RWPE1 (cell line): ENCODE data around the gene CCDC136.

Source experiments
- CTCF ChIA-PET: fragments of 350-600 bp; sonication (Branson Sonifier 250); formaldehyde crosslinking; extraction: SDS; loops from one replicate; lab custom pipeline; 2021; lab: Yijun Ruan, JAX
- POLR2A ChIA-PET: fragments of 400-600 bp; formaldehyde crosslinking; extraction: SDS; loops from one replicate; lab custom pipeline; 2020; ENCODE audit warnings: antibody characterized with exemption; ENCODE audit not compliant: low non-redundant PET; lab: Yijun Ruan, JAX
- DNase-seq: peaks from one replicate; pipeline ENCODE4 v3.0.0; 2012; ENCODE audit warnings: low spot score
- H3K27ac ChIP-seq: fragments of 450-650 bp; 2 replicates; pipeline ENCODE4 v1.5.1; 2017
- CTCF ChIP-seq: fragments of 450-650 bp; conservative IDR thresholded peaks from 2 replicates; pipeline ENCODE4 v1.5.1; 2017; ENCODE audit warnings: low read depth, mild to moderate bottlenecking

Gene CCDC136

GRCh38 chr7:128829391-128830166, 37.8 kb downstream of the CCDC136 start:
- no peak overlapping the region for H3K27ac ChIP-seq
- ChIA-PET POLR2A (no interaction called here), CTCF (interaction anchor here (0.8 kb wide), 1 partner anchor 483 kb away, joined by 5 read pairs; no protein-coding TSS in a partner anchor)
- no peak for DNase-seq
- TF ChIP-seq CTCF = no peak

- no peak for DNase-seq
- TF ChIP-seq CTCF = no peak
- H3K27ac ChIP-seq = no peak within 1 kb of the TSS
- ChIA-PET POLR2A (no interaction called here), CTCF (no interaction called here)
Measured at GRCh38 chr7:128830231-128831177, 38.7 kb downstream of the CCDC136 start, which contains the start of gene FLNC. Gene FLNC, plus strand, starts transcription at chr7:128830406. Its CDS starts 232 bp downstream, at chr7:128830638.

- CTCF ChIA-PET = no interaction called here
- TF ChIP-seq CTCF = no peak
- no peak for DNase-seq
- POLR2A ChIA-PET = interaction anchor here (0.6 kb wide), 1 partner anchor 89 kb away, joined by 5 read pairs; no protein-coding TSS in a partner anchor
- H3K27ac ChIP-seq = no peak overlapping the region
Measured at GRCh38 chr7:128831178-128831993, 39.6 kb downstream of the CCDC136 start.

GRCh38 chr7:128831994-128832879, 40.5 kb downstream of the CCDC136 start:
- ChIA-PET CTCF (interaction anchor here (0.5 kb wide), 1 partner anchor 249 kb away, joined by 3 read pairs; no protein-coding TSS in a partner anchor), POLR2A (interaction anchor here (0.6 kb wide), 1 partner anchor 90 kb away, joined by 5 read pairs; no protein-coding TSS in a partner anchor)

GRCh38 chr7:128832880-128833147, 41.0 kb downstream of the CCDC136 start:
- TF ChIP-seq CTCF = no peak
- DNase-seq = no peak
- no peak overlapping the region for H3K27ac ChIP-seq
- ChIA-PET POLR2A (no interaction called here), CTCF (interaction anchor here (0.5 kb wide), 1 partner anchor 248 kb away, joined by 3 read pairs; no protein-coding TSS in a partner anchor)

More at GRCh38 chr7:128831994-128832879, 40.5 kb downstream of the CCDC136 start:
- TF ChIP-seq CTCF = no peak
- H3K27ac ChIP-seq = no peak overlapping the region
- no peak for DNase-seq
